Skin epidermis (tissue), 12 donors: ENCODE data around the gene SERPIND1.

Source experiments
- H3K27ac ChIP-seq, 21 experiments: fragments of 200-600 bp; sonication (generic) in 11 of 21; one replicate each; pipeline ENCODE4 v1.5.0; 2020; ENCODE audit warnings: mild to moderate bottlenecking in 3 of 21, inconsistent platforms in 2 of 21, moderate library complexity in 2 of 21
- H3K4me3 ChIP-seq, 7 experiments: fragments of 200-600 bp; sonication (generic) in 2 of 7; one replicate each; pipeline ENCODE4 v1.5.0; 2020; ENCODE audit warnings: inconsistent platforms in 2 of 7, mild to moderate bottlenecking in 2 of 7, moderate library complexity in 1 of 7

SERPIND1 gene

DNA sequence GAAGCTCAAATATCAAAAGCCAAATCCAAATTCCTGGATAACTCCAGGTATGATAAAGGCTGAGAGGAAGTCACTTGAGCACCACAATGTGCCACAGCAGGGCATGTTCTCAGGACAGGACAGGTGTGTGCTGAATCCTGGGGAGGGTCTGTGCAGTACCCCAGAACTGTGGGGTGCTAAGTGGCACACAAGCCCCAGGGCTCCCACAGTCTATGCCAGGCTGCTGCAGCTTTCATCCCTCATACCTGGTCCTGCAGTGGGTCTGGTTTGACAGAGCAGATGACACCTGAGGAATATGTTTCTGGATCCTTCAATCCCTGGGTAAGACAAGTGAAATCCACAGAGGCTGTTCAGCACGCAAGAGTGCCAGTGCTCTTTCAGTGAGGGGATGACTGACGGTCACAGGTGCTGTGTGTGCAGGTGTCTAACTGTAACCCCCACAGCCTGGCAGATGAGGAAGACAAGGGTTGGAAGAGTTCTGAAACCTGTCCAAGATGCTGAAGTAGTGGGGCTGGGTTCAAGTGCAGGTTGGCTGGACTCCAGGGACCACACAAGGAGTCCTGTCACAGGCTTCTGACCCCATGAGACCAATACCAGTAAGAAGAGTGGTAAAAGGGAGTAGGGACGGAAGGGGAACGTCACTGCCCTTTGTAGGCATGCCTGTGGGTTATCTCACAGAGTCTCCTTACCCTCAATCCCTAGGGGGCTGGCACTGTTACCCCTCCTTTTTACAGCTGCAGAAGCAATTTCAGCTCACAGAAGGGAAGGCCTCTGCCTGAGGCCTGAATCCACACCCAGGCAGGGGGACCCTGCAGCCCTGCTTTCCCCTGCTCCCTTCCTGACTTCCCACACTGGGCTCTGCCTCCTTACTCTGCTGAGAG is 14.1 kb downstream of the SERPIND1 start:
- Histone ChIP-seq H3K27ac (no peak overlapping the region), H3K4me3 (no peak overlapping the region)

DNA sequence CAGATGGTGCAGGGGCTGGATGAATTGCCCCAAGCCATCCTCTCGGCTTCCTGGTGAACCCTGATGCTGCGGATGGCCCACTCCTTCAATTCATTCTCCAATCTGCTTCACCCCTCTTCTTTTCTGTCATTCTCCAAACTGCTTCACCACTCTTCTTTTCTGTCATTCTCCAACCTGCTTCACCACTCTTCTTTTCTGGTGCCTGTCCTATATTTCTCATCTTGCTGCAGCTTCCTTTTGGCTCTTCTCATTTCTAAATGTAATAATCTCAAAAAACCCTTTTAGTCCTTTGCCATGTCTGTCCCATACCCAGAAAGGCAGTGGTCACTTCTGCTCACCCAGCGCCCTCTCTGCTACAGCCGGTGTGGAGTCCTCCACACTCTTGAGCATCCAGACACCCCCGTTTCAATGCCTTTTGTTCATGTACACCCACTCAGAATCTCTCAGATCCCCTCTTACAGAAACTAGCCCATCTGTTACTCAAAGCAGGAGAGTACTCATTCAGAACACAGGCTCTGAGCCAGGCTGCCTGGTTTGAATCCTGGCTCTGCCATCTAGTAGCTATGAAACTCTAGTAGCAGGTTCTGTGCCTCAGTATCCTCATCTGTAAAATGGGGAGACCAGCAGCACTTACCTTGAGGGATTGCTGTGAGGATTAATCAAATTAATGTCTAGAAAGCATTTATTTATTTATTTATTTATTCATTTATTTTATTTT is 14.9 kb downstream of the SERPIND1 start:
- H3K27ac ChIP-seq, result no peak overlapping the region
- H3K4me3 ChIP-seq, result no peak overlapping the region

DNA sequence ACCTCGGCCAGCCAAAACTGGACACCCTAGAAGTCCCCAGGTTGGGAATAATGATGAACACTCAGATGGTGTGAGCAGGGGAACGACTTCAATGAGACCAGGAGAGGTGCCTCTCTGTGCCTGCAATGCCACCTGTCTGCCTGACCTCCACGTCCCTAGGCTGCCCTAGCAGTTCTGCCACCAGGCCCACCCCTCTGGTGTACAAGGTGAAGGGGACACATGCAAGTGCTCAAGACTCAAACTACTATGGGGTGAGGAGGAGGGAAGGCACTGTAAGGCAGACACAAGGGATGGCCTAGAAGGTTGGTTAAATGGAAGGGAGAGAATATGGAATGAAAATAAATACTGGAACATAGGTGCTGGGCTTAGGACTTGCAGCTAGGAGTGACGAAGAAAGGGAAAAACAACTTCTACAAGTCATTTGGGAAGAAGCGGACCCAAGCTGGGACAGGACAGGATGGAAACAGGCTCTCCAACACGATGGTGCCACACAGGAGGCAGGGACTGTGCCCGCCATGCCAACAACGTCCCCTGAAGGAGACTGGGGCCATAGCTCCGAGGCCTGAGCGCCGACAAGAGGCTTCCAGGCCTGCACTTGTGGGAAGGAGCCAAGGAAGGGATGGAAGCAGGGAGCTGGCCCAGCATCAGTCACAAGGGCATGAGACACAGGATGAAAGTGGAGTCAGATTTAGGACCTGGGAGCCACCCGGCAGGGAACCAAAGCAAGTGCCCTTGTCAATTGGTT is 18.5 kb downstream of the SERPIND1 start:
- Histone ChIP-seq H3K27ac (peak overlapping the region in 7 of 21 experiments; percentile 5 to 82 (median 37)), H3K4me3 (no peak overlapping the region)

DNA sequence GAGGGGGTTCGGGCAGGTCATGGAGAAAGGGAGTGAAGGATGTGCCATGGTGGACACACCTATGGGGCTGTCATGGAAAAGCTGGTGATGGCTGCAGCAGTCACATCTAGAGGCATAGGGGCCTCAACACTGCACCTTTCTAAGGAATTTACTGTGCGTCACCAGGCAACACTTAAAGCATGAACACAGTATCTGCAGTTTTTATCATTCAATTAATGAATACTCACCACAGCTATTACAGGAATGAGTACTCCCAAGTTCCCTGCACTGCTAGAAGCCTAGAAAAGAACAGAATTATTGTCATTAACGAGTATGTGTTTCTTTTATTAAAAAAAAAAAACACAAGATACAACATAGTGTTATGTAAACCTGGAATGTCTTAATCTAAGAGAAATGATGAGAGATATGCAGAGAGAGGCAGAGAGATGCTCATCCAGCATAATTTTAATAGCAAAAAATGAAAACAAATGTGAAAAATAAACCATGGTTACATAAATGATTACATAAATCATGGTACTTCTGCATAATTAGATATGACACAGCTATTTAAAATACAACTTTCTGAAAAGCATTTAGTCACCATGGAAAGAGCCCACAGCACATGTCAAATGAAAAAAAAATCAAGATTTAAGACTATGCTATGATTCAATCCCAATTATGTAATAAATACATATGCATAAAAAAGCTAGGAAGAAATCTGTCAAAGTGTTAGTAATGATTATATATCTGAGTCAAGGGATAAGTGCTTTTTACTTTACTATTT is 19.2 kb downstream of the SERPIND1 start:
- Histone ChIP-seq H3K4me3 (no peak overlapping the region), H3K27ac (peak overlapping the region in 8 of 21 experiments; percentile 5 to 82 (median 35))

DNA sequence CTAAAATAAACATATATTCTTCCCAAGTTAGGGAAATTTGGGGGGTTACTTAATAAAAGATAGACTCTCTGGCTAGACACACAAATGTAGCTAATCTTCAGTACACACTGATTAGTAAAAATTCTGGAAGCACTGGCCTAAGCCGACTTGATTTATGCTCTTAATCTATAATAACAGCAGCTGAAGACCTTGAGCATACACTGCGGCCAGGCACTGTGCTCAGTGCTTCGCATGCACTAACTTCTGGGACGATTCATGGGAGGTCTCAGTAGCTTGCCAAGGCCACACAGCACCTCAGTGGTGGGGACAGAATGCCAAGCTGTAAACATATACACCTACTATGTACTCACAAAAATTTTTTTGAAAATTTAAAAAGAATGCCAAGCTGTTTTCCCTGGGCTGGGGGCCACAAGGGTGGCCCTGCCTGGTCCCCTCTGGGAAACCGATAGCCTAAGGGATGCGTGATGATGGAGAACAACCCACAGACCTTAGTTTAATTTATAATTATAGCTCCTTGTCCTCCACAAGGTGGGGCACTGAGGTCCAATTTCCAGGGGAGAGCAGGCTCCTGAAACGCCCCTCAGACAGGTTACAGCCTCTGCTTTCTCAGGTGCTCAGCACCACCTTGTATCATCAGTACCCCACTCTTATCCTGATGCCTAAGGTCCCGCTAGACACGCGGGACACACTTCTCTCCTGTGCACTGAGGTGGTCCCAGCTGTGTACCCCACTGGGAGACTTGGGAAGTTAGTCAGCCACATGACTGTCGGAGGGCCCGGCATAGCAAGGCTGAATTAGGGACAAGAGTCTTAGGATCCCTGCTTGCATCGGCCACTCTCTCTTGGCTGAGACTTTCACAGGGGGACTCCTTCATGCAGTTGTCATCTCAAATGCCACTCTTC is 20.1 kb downstream of the SERPIND1 start:
- peak overlapping the region in 5 of 21 experiments; percentile 7 to 56 (median 33) for H3K27ac ChIP-seq
- H3K4me3 ChIP-seq, result no peak overlapping the region

DNA sequence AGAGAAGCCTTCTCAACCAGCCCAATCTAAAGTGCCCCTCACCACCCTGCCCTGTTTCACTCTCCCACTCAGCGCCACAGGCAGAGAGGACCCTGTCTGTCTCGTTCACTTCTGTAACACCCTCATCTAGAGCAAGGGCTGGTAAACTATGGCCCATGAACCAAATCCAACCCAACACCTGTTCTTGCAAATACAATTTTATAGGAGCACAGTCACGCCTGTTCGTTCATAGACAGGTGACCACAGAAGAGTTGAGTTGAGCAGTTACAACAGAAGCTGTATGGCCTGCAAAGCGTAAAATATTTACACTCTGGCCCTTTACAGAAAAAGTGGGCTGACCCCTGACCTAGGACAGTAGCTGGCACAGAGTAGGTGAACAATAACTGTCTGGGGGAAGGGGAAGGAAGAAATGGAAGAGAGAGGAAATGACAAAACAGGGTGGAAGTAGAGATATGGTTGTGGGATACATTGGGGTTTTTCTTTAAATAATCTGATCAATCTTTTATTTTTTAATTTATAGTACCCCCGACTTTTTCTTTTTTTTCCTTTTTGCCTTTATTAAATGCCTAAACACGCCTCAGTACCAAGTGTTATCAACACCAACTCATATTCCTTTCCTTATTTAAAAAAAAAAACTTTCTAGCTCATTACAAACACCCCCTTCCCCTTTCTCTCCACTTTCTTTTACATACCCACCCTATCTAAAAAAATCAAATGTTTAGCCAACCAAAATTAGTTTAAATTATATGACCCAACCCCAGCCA is 20.9 kb downstream of the SERPIND1 start:
- no peak overlapping the region for H3K27ac ChIP-seq
- H3K4me3 ChIP-seq, result no peak overlapping the region

DNA sequence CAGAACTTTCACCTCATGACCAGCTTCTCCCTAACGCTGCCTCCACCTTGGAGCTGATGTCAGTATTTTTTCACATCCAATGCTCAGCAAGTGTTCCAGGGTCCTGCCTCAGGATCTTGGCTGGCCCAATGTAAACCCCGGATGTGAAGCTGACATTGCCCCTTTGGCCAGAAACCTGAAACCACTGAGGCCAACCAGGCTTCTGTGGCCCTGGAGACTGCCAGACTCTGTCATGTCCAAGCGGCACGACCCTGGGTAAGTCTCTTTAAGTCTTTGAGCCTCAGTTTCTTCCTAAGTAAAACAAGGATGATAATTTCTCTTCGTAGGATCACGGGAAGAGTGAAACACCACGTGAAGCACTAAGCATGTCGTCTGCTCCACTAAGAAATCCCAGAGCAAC is 22.8 kb downstream of the SERPIND1 start:
- Histone ChIP-seq H3K4me3 (no peak overlapping the region), H3K27ac (no peak overlapping the region)

DNA sequence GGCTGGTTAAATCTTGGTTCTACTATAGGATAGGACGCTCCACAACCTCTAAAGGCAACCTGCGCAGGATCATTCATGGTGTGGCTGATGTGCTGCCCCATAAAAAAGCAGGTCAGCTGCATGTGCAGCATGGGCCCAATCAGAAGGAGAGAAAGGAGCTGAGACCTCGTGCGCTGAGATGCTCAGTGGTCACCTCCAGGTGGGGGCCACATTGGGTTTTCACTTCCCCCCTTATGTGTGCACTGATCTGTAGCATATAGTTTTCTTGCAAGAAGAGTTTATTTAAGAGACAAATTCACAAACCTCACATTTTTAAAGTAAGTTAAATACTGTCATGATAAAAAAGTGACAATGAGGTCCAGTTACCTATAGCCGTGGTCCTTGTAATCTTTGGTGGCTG is 24.3 kb downstream of the SERPIND1 start:
- no peak overlapping the region for H3K27ac ChIP-seq
- no peak overlapping the region for H3K4me3 ChIP-seq

DNA sequence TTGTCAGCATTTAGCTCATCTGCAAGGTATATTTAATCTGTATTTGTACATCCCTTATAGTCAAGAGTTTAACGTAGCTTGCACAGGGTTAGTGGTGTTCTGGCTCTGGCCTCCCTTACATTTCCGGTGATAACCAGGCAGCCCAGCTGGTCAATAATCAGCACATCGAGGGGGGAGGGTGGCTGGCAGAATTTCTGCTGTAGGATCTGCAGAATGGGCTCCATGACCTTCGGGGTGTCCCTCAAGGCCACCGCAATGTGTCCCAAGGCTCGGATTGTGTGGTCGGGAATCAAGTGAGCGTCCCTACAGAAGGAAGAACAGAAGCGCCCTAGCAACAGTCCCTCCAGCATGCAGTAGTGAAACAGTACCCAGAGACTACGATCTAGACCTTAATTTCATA is 25.1 kb downstream of the SERPIND1 start:
- no peak overlapping the region for H3K4me3 ChIP-seq
- H3K27ac ChIP-seq, result peak overlapping the region in 4 of 21 experiments; percentile 4 to 37 (median 29)

DNA sequence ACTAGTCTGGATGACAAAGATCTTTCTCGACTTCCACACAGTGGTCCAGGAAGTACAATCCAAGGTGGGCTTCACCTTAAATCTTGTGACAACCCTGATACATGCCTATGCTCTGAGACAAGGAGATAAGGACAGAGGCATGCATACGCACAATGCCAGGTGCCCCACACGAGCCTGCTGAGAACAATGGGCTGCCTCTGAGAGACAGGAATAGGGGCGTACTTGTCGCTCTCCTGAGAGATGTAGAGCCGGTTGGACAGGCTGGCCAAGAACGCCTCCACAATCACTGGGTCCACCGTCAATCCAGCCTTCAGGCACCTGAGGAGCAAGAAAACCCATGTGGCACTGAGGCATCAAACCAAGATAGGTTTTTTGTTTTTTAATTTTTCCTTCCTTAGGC is 25.5 kb downstream of the SERPIND1 start:
- H3K27ac ChIP-seq, result peak overlapping the region in 4 of 21 experiments; percentile 4 to 37 (median 29)
- H3K4me3 ChIP-seq, result no peak overlapping the region

DNA sequence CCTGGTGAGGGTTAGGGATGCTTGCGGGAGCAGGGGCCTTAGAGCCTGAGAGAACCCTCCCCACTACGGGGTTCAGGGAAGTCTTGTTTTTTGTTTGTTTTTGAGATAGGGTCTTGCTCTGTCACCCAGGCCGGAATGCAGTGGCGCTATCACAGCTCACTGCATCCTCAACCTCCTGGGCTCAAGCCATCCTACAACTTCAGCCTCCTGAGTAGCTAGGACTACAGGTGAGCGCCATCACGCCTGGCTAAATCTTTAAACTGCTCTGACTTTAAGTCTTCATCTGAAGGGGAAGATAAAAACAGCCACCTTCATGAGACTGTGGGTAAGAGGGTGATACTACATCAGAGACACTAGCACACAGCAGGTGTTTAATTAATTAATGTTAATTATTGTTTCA is 28.5 kb downstream of the SERPIND1 start:
- Histone ChIP-seq H3K4me3 (no peak overlapping the region), H3K27ac (no peak overlapping the region)

DNA sequence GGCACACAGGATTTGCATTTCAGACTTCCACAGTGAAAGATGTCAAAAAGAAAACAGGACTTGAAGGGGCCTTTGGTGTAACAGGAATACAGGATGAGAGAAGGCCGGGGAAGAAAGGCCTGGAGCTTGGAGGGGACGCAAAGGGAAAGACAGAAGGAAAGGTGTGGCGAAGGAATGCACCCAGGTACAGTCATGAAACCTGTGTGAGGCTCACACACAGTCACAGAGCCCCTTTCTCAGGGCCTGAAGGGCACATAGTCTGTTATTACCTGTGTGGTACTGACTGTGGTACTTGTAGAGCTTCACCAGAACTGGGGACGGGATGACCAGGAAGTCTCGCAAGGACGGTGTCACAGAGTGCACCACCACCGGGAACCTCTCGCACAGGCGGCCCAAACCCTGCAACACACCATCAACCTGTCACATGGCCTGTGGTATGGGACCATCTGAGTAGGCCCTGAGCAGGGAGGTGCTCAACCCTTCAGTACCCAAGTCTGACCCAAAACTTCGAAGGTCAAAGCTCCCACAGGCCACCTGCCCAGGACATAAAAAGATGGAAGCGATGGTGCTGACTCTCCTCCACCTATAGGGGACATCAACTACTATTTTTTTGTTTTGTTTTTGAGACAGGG is 29.1 kb downstream of the SERPIND1 start:
- H3K27ac ChIP-seq, result no peak overlapping the region
- no peak overlapping the region for H3K4me3 ChIP-seq

DNA sequence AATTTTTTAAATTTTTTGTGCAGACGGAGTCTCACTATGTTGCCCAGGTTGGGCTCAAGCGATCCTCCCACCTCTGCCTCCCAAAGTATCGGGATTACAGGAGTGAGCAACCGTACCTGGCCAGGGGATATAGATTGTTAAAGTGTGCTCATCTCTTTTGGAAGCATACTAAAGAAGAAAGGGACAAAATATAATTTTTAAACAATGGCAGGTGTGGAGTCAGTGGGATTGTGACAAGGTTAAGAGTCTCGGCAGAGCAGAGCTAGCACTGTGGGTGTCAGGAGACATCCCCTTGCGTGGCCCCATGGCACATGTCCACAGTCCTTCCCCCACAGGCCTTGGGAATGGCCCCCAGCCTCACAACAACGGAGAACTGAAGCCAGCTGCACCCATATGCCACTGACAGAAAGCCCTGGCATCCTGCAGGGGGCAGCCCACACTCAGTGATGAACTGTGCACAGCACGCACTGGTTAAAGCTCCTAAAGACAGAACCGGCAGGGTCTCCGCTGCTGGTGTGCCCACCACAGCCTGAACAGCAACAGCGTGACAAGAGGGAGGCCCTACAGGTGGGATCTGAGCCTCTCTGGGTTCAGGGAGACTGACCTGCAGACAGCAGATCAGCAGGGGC is 29.9 kb downstream of the SERPIND1 start:
- Histone ChIP-seq H3K4me3 (no peak overlapping the region), H3K27ac (no peak overlapping the region)

DNA sequence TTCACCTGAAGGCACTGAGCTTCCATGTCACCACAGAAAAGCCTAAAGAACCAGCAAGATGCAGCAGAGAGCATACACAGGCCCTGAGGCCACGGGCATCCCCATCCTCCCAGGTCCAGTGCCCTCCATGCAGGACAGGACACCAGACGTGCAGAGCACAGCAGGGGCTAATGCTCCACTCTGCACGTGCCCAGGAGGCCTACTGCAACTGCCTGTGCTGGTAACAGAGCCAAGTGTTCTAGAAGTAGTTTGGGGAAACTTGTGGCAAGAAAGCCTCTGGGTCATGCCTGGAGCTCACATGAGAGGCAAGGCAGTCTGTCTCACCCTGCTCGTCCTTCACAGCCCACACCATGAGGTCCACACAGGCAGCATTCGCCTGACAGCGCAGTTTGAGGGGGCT is 30.7 kb downstream of the SERPIND1 start:
- Histone ChIP-seq H3K4me3 (no peak overlapping the region), H3K27ac (no peak overlapping the region)

DNA sequence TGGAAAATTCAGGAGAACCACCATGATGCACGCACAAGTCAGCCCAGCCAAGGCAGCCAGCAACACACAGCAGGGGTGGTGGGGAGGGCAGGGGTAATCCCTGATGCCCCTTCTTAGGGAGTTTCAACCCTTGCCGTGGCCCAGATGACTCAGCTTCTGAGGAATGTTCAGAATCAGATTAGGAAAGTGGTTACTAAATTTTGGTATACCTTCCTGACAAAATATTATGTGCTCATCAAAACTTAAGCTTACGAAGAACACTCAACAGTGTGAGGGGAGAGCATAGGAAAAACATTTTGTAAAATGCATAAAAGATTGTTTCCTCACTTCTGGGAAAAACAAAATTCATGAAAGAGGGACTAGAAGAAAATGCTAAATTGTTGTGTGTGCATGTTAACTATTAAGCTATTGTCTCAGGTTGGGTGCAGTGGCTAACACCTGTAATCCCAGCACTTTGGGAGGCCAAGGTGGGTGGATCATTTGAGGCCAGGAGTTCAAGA is 32.1 kb downstream of the SERPIND1 start:
- Histone ChIP-seq H3K27ac (no peak overlapping the region), H3K4me3 (no peak overlapping the region)

DNA sequence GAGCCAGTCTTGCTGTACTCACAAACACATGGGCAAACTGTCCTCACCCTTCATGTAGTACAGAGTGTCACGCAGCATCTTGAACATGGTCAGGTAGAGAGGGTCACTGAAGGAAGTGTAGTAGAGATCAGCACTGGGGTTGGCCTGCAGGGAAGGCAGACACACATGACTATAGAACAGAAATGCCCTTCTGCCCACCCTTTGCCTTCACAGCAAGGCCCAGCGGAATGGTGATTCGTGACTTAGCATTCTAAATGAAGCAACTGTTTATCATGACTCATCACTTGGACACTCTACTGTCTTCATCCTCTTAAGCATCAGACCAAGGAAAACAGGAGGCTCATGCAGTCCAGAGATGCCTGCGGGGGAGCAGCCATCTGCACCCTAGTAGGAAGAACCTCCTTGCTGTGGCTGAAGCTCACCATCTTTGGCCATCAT is 33.4 kb downstream of the SERPIND1 start:
- no peak overlapping the region for H3K4me3 ChIP-seq
- no peak overlapping the region for H3K27ac ChIP-seq

DNA sequence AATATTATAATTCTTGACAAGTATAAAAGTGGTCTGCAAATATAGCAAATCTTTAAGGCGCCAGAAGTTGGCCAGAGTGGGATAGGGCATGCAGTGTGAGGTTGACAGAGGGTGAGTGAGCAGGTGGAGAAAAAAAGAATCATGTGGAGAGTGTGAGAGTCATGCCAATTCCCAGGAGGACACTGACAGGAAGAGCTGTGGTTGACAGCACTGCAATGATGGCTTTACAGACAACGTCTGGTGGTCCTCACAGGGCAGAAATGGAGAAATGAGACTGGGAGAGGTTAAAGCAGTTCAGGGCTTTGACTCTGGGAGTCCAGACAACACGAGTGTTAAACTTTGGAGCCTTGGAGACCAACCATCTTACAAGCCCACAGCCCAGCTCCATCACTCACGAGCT is 34.9 kb downstream of the SERPIND1 start:
- Histone ChIP-seq H3K4me3 (no peak overlapping the region), H3K27ac (no peak overlapping the region)
